Mesothelial cell of epicardium (in vitro differentiated cells): ENCODE data around the gene CTSL. TPM values are rescaled to one million over a fixed set of nuclear protein-coding genes. Genes with fewer than 3 reads are reported as not detected.

Experiments
- DNase-seq, 2 experiments: peaks; one replicate each; pipeline ENCODE4 v3.0.0; 2021; ENCODE audit warnings: low spot score in 2 of 2; ENCODE audit not compliant: unreplicated experiment in 2 of 2
- H3K27ac Mint-ChIP-seq: 2 replicates; pipeline ENCODE4 v1.8.0; 2021; ENCODE audit warnings: mixed read lengths
- H3K27me3 Mint-ChIP-seq: 2 replicates; pipeline ENCODE4 v1.8.0; 2021; ENCODE audit warnings: low read depth, mixed read lengths
- H3K36me3 Mint-ChIP-seq: 2 replicates; pipeline ENCODE4 v1.8.0; 2021; ENCODE audit warnings: mixed read lengths
- H3K4me1 Mint-ChIP-seq: 2 replicates; pipeline ENCODE4 v1.8.0; 2021; ENCODE audit warnings: mixed read lengths
- H3K4me3 Mint-ChIP-seq: 2 replicates; pipeline ENCODE4 v1.8.0; 2021; ENCODE audit warnings: mild to moderate bottlenecking, moderate library complexity, mixed read lengths
- H3K9me3 Mint-ChIP-seq: 2 replicates; pipeline ENCODE4 v1.8.0; 2021; ENCODE audit warnings: mixed read lengths
- CTCF ChIP-seq: fragments of 200-600 bp; sonication (generic); IDR thresholded peaks from one replicate; pipeline ENCODE4 v1.5.0; 2021; ENCODE audit warnings: antibody characterized with exemption; ENCODE audit not compliant: unreplicated experiment
- total RNA-seq: library from RNA; stranded (reverse); gene quantifications from 3 replicates; pipeline ENCODE4 v1.2.1, GENCODE V29; 2021

CTSL gene
- total RNA-seq, 1 donor from 2014 or later: 85.9 TPM

GRCh38 chr9:87763286-87763685 is 37.4 kb downstream of the CTSL start:
- no peaks in the 10 kb centered on the region for H3K27me3 Mint-ChIP-seq
- no peaks in the 10 kb centered on the region for H3K36me3 Mint-ChIP-seq
- peaks cover 17% of the 10 kb centered on the region for H3K9me3 Mint-ChIP-seq
- no peak for TF ChIP-seq CTCF
- peaks cover 19% of the 10 kb centered on the region for H3K4me1 Mint-ChIP-seq
- no peak for DNase-seq
- H3K4me3 Mint-ChIP-seq: no peak overlapping the region
- H3K27ac Mint-ChIP-seq: no peak overlapping the region

- Mint-ChIP-seq H3K4me3 (no peak overlapping the region), H3K4me1 (peaks cover 23% of the 10 kb centered on the region), H3K9me3 (peaks cover 17% of the 10 kb centered on the region), H3K36me3 (no peaks in the 10 kb centered on the region), H3K27me3 (no peaks in the 10 kb centered on the region), H3K27ac (no peak overlapping the region)
- no peak for DNase-seq
- TF ChIP-seq CTCF: no peak
Observed at GRCh38 chr9:87765521-87765920, 39.6 kb downstream of the CTSL start.

- no peak overlapping the region for H3K4me3 Mint-ChIP-seq
- DNase-seq: no peak
- H3K27ac Mint-ChIP-seq: peak overlapping the region; percentile 1
- no peaks in the 10 kb centered on the region for H3K36me3 Mint-ChIP-seq
- no peaks in the 10 kb centered on the region for H3K27me3 Mint-ChIP-seq
- H3K9me3 Mint-ChIP-seq: peaks cover 9% of the 10 kb centered on the region
- peaks cover 21% of the 10 kb centered on the region for H3K4me1 Mint-ChIP-seq
- no peak for TF ChIP-seq CTCF
Observed at GRCh38 chr9:87766697-87767096, 40.8 kb downstream of the CTSL start.

GRCh38 chr9:87770616-87771315 is 44.8 kb downstream of the CTSL start:
- DNase-seq: no peak
- peaks cover 9% of the 10 kb centered on the region for H3K9me3 Mint-ChIP-seq
- no peaks in the 10 kb centered on the region for H3K36me3 Mint-ChIP-seq
- H3K4me1 Mint-ChIP-seq: peaks cover 15% of the 10 kb centered on the region
- H3K27ac Mint-ChIP-seq: no peak overlapping the region
- H3K27me3 Mint-ChIP-seq: no peaks in the 10 kb centered on the region
- TF ChIP-seq CTCF: no peak
- H3K4me3 Mint-ChIP-seq: no peak overlapping the region

DNA sequence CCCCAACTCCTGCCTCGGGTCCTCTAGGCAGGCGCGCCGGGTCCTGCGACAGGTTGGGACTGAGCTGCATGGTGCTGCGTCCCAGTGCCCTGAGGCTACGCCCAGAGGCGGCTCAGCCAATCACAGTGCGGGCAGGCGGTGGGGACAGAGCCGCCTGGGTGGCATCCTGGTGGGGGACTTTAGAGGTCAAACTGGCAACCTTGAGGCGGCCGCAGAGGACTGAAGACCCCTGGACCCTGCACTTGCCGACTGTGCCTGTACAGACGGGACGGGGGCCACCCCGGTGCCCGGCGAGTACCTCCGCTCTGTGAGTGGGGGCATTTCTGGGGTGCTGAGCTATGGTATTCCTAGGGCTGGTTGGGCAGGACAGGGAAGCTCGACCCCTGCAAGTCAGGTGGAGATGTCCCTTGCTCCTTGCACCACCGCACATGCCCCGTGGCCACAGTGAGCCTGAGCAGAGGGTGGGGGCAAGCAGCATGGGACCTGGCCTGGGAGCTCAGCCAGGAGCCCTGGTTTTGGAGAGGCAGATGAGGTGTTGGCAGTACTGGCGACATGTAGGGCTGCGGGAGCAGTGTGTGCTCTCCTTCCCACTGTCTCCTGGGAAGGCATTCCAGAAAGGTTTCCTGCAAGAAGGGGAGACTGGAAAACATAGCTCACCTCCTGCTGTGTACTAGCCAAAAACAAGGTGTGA is 45.5 kb downstream of the CTSL start:
- Mint-ChIP-seq H3K27ac (no peak overlapping the region), H3K27me3 (no peaks in the 10 kb centered on the region), H3K4me1 (peaks cover 15% of the 10 kb centered on the region), H3K36me3 (no peaks in the 10 kb centered on the region), H3K9me3 (peaks cover 13% of the 10 kb centered on the region), H3K4me3 (no peak overlapping the region)
- no peak for DNase-seq
- no peak for TF ChIP-seq CTCF
